HL-60 (cell line): ENCODE measurements around the gene CACTIN.
"Not testable (repeated sequence)": the region's sequence is repeated elsewhere in the genome, so short reads cannot be mapped to it uniquely, and the experiment has no call there.

Source experiments
- POLR2AphosphoS5 ChIP-seq: IDR thresholded peaks from 2 replicates; pipeline ENCODE4 v1.6.1; 2012; ENCODE audit warnings: low read depth
- TF ChIP-seq, protein P1 (sequence below): IDR thresholded peaks from one replicate; pipeline ENCODE4 v1.5.1; 2011; ENCODE audit warnings: low read length, control low read depth, inconsistent platforms; ENCODE audit not compliant: insufficient read depth

- TF ChIP-seq, protein P1, sequence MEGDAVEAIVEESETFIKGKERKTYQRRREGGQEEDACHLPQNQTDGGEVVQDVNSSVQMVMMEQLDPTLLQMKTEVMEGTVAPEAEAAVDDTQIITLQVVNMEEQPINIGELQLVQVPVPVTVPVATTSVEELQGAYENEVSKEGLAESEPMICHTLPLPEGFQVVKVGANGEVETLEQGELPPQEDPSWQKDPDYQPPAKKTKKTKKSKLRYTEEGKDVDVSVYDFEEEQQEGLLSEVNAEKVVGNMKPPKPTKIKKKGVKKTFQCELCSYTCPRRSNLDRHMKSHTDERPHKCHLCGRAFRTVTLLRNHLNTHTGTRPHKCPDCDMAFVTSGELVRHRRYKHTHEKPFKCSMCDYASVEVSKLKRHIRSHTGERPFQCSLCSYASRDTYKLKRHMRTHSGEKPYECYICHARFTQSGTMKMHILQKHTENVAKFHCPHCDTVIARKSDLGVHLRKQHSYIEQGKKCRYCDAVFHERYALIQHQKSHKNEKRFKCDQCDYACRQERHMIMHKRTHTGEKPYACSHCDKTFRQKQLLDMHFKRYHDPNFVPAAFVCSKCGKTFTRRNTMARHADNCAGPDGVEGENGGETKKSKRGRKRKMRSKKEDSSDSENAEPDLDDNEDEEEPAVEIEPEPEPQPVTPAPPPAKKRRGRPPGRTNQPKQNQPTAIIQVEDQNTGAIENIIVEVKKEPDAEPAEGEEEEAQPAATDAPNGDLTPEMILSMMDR = not testable (repeated sequence)
- TF ChIP-seq POLR2AphosphoS5 = not testable (repeated sequence)
Observed at GRCh38 chr19:3628766-3629165, 2.2 kb upstream of the CACTIN start.
